ENCODE data around the gene RNF14.

- TF ChIP-seq, protein P1, sequence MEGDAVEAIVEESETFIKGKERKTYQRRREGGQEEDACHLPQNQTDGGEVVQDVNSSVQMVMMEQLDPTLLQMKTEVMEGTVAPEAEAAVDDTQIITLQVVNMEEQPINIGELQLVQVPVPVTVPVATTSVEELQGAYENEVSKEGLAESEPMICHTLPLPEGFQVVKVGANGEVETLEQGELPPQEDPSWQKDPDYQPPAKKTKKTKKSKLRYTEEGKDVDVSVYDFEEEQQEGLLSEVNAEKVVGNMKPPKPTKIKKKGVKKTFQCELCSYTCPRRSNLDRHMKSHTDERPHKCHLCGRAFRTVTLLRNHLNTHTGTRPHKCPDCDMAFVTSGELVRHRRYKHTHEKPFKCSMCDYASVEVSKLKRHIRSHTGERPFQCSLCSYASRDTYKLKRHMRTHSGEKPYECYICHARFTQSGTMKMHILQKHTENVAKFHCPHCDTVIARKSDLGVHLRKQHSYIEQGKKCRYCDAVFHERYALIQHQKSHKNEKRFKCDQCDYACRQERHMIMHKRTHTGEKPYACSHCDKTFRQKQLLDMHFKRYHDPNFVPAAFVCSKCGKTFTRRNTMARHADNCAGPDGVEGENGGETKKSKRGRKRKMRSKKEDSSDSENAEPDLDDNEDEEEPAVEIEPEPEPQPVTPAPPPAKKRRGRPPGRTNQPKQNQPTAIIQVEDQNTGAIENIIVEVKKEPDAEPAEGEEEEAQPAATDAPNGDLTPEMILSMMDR (IDR thresholded peaks at IDR 0.05) = no peak
- no peak for TF ChIP-seq POLR2A (IDR thresholded peaks at IDR 0.05)
These were observed 14.7 kb upstream of the RNF14 start for GRCh38 chr5:141954194-141954593.
